Transverse colon (tissue), 4 donors: ENCODE data around the gene TFIP11.

Source experiments
- CTCF ChIP-seq, 5 experiments: fragments of 200-600 bp in 3 of 5; fragments of 450-650 bp in 2 of 5; sonication (generic) in 3 of 5; IDR thresholded peaks; 1 replicate in 2 of 5; 2 replicates in 3 of 5; pipeline ENCODE4 v1.5.1; 2016 to 2017; ENCODE audit warnings: antibody characterized with exemption in 5 of 5, inconsistent platforms in 3 of 5, mild to moderate bottlenecking in 2 of 5, moderate library complexity in 1 of 5
- POLR2A ChIP-seq: fragments of 450-650 bp; IDR thresholded peaks from one replicate; pipeline ENCODE4 v1.6.1; 2016; ENCODE audit warnings: antibody characterized with exemption, mild to moderate bottlenecking, moderate library complexity
- POLR2AphosphoS5 ChIP-seq, 3 donors: sonication (generic); formaldehyde crosslinking; IDR thresholded peaks; one replicate each; pipeline ENCODE4 v1.6.1; 2016; ENCODE audit warnings: antibody characterized with exemption in 3 of 3

GRCh38 chr22:26499188-26499703 is 13.0 kb downstream of the TFIP11 start:
- TF ChIP-seq CTCF (IDR thresholded peaks at IDR 0.05) (no peak), POLR2AphosphoS5 (IDR thresholded peaks at IDR 0.05) (no peak), POLR2A (no peak)
